Breast epithelium (tissue), 3 donors: ENCODE measurements around the gene ASPG.

ENCODE experiments used
- POLR2A ChIP-seq: fragments of 450-650 bp; IDR thresholded peaks from one replicate; pipeline ENCODE4 v1.6.1; 2016; ENCODE audit warnings: antibody characterized with exemption, mild to moderate bottlenecking, moderate library complexity
- POLR2AphosphoS5 ChIP-seq, 3 donors: sonication (generic); formaldehyde crosslinking; IDR thresholded peaks; one replicate each; pipeline ENCODE4 v1.6.1; 2017; ENCODE audit warnings: antibody characterized with exemption in 3 of 3
- TF ChIP-seq, protein P1 (sequence below), 3 donors: fragments of 450-650 bp; IDR thresholded peaks; one replicate each; pipeline ENCODE4 v1.5.1; 2016 to 2017; ENCODE audit warnings: antibody characterized with exemption in 3 of 3, mild to moderate bottlenecking in 3 of 3, moderate library complexity in 3 of 3

- TF ChIP-seq, protein P1, sequence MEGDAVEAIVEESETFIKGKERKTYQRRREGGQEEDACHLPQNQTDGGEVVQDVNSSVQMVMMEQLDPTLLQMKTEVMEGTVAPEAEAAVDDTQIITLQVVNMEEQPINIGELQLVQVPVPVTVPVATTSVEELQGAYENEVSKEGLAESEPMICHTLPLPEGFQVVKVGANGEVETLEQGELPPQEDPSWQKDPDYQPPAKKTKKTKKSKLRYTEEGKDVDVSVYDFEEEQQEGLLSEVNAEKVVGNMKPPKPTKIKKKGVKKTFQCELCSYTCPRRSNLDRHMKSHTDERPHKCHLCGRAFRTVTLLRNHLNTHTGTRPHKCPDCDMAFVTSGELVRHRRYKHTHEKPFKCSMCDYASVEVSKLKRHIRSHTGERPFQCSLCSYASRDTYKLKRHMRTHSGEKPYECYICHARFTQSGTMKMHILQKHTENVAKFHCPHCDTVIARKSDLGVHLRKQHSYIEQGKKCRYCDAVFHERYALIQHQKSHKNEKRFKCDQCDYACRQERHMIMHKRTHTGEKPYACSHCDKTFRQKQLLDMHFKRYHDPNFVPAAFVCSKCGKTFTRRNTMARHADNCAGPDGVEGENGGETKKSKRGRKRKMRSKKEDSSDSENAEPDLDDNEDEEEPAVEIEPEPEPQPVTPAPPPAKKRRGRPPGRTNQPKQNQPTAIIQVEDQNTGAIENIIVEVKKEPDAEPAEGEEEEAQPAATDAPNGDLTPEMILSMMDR (IDR thresholded peaks at IDR 0.05), result no peak
- TF ChIP-seq POLR2A (no peak), POLR2AphosphoS5 (IDR thresholded peaks at IDR 0.05) (no peak)
These were observed 44.1 kb downstream of the ASPG start for GRCh38 chr14:104129556-104129955.
